Measurements from ENCODE around the gene FARP2. TPM values are rescaled to one million over a fixed set of nuclear protein-coding genes. Genes with fewer than 3 reads are reported as not detected.

The FARP2 gene
- total RNA-seq, 1 experiment from 2014 or later: 49.3 TPM

DNA sequence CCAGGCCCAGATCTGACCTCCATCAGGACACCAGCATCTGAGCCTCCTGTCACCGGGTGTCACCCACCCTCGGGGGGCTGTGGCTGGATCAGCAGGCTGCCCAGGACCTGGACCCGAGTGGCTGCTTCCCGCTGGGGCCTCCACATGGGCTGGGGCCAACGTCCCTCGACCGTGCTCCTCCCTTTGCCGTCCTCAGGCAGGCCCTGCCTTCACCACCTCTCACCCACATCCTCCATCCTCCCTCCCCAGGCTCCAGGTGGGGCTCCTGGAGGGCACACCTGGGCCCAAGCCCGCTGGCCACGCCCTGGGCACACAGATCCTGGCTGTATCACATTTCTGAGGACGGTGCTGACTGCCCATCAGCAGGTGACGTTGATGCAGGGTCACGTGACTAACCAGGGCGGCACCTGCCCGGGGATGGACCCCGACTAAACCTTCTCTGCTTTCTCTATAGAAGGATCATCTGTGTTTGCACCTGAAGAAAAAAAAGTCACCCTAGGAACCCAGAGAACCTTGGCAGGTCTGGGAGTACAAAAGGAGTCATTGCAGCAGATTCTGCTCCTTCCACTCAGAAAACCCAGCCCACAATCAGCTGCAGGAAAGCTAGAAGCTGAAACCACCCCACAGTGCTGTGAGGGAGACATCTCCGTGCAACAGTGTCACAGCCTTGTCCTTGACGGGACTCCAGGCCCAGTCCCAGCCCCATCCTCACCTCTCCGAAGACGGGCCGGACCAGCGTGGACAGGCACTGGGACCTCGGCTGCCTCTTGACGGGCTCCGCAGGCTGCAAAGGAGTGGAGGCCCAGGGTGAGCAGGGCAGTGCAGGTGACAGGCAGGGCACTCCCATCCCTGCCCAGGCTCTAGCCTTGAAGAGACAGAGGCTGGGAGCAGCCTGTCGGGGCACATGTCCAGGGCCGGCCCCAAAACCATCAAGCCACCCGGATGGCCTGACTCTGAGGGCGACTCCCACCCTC, 141.1 kb downstream of the FARP2 start:
- Histone ChIP-seq H3K9me3 (ENCODE audit: control insufficient read depth in 1 of 2, insufficient read depth in 1 of 2, low read depth in 1 of 2, low read length in 2 of 2) (no peaks in the 10 kb centered on the region), H4K20me1 (ENCODE audit: insufficient read depth) (no peaks in the 10 kb centered on the region), H3K4me3 (replicated peaks in 1 of 2; ENCODE audit: low read depth in 1 of 2, low read length in 2 of 2) (no peak overlapping the region), H3K79me2 (ENCODE audit: insufficient read depth, low read length) (peaks cover 16% of the 10 kb centered on the region), H3K27ac (ENCODE audit: low read depth, low read length) (no peak overlapping the region), H3K9ac (ENCODE audit: low read length) (no peak overlapping the region), H3K4me1 (ENCODE audit: control insufficient read depth in 1 of 2, insufficient read depth in 2 of 2, low read length in 2 of 2) (no peaks in the 10 kb centered on the region), H3K36me3 (ENCODE audit: control insufficient read depth in 1 of 2, insufficient read depth in 2 of 2, low read length in 2 of 2) (peaks cover 26 to 27% of the 10 kb centered on the region in 2 experiments), H3K27me3 (ENCODE audit: insufficient read depth, low read length) (no peaks in the 10 kb centered on the region), H3K4me2 (ENCODE audit: low read length) (no peak overlapping the region), H2AFZ (ENCODE audit: low read depth, low read length, poor library complexity, severe bottlenecking) (no peak overlapping the region), H3K9me2 (ENCODE audit: insufficient read depth) (no peaks in the 10 kb centered on the region)
- ChIA-PET RAD21 (ENCODE audit: low non-redundant PET in 1 of 2, low total read pairs in 2 of 2, uncharacterized antibody in 2 of 2, unreplicated experiment in 2 of 2) (no interaction called here), CTCF (no interaction called here), POLR2A (no interaction called here)
- no peak; the same call in 1 of the 2 replicates for ATAC-seq
- no TSS peak for BruUV-seq (replicated peaks)
- DNase-seq (ENCODE audit: low read depth, low spot score): no peak
- intact Hi-C loops (cut with micrococcal nuclease): no loop called here
- TF ChIP-seq ZNF274 (IDR thresholded peaks at IDR 0.05; ENCODE audit: low read depth, low read length) (no peak), SRF (IDR thresholded peaks at IDR 0.05; ENCODE audit: low read depth) (no peak), SIN3A (IDR thresholded peaks at IDR 0.05; ENCODE audit: low read depth) (no peak), ELF1 (IDR thresholded peaks at IDR 0.05; ENCODE audit: borderline replicate concordance, low read depth) (no peak), POLR2A (IDR thresholded peaks at IDR 0.05; ENCODE audit: borderline replicate concordance, extremely low read depth, insufficient read depth, insufficient read length) (no peak), CEBPB (IDR thresholded peaks at IDR 0.05; ENCODE audit: low read depth) (no peak), POLR2AphosphoS5 (IDR thresholded peaks at IDR 0.05; ENCODE audit: low read depth, low read length) (no peak), CBX3 (IDR thresholded peaks at IDR 0.05; ENCODE audit: low read depth) (no peak), EZH2phosphoT487 (IDR thresholded peaks at IDR 0.05; ENCODE audit: borderline replicate concordance) (no peak), EZH2 (IDR thresholded peaks at IDR 0.05) (no peak), FOSL1 (IDR thresholded peaks at IDR 0.05; ENCODE audit: low read depth) (no peak), EGR1 (IDR thresholded peaks at IDR 0.05; ENCODE audit: low read depth) (no peak), YY1 (IDR thresholded peaks at IDR 0.05; ENCODE audit: extremely low read depth, insufficient replicate concordance, low read depth, low read length) (no peak), SP1 (IDR thresholded peaks at IDR 0.05; ENCODE audit: low read depth) (no peak), ZFX (IDR thresholded peaks at IDR 0.05) (no peak)
- TF ChIP-seq, protein P1, sequence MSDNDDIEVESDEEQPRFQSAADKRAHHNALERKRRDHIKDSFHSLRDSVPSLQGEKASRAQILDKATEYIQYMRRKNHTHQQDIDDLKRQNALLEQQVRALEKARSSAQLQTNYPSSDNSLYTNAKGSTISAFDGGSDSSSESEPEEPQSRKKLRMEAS (IDR thresholded peaks at IDR 0.05): no peak
- TF ChIP-seq, protein P2, sequence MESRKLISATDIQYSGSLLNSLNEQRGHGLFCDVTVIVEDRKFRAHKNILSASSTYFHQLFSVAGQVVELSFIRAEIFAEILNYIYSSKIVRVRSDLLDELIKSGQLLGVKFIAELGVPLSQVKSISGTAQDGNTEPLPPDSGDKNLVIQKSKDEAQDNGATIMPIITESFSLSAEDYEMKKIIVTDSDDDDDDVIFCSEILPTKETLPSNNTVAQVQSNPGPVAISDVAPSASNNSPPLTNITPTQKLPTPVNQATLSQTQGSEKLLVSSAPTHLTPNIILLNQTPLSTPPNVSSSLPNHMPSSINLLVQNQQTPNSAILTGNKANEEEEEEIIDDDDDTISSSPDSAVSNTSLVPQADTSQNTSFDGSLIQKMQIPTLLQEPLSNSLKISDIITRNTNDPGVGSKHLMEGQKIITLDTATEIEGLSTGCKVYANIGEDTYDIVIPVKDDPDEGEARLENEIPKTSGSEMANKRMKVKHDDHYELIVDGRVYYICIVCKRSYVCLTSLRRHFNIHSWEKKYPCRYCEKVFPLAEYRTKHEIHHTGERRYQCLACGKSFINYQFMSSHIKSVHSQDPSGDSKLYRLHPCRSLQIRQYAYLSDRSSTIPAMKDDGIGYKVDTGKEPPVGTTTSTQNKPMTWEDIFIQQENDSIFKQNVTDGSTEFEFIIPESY (IDR thresholded peaks at IDR 0.05; ENCODE audit: extremely low read depth, insufficient replicate concordance, low read length): no peak
- TF ChIP-seq, protein P3, sequence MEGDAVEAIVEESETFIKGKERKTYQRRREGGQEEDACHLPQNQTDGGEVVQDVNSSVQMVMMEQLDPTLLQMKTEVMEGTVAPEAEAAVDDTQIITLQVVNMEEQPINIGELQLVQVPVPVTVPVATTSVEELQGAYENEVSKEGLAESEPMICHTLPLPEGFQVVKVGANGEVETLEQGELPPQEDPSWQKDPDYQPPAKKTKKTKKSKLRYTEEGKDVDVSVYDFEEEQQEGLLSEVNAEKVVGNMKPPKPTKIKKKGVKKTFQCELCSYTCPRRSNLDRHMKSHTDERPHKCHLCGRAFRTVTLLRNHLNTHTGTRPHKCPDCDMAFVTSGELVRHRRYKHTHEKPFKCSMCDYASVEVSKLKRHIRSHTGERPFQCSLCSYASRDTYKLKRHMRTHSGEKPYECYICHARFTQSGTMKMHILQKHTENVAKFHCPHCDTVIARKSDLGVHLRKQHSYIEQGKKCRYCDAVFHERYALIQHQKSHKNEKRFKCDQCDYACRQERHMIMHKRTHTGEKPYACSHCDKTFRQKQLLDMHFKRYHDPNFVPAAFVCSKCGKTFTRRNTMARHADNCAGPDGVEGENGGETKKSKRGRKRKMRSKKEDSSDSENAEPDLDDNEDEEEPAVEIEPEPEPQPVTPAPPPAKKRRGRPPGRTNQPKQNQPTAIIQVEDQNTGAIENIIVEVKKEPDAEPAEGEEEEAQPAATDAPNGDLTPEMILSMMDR (IDR thresholded peaks at IDR 0.05 in 2 of 3, conservative IDR thresholded peaks at IDR 0.05 in 1 of 3; ENCODE audit: borderline replicate concordance in 1 of 3, insufficient read depth in 1 of 3, low read depth in 2 of 3, low read length in 2 of 3): no peak
- TF ChIP-seq, protein P4, sequence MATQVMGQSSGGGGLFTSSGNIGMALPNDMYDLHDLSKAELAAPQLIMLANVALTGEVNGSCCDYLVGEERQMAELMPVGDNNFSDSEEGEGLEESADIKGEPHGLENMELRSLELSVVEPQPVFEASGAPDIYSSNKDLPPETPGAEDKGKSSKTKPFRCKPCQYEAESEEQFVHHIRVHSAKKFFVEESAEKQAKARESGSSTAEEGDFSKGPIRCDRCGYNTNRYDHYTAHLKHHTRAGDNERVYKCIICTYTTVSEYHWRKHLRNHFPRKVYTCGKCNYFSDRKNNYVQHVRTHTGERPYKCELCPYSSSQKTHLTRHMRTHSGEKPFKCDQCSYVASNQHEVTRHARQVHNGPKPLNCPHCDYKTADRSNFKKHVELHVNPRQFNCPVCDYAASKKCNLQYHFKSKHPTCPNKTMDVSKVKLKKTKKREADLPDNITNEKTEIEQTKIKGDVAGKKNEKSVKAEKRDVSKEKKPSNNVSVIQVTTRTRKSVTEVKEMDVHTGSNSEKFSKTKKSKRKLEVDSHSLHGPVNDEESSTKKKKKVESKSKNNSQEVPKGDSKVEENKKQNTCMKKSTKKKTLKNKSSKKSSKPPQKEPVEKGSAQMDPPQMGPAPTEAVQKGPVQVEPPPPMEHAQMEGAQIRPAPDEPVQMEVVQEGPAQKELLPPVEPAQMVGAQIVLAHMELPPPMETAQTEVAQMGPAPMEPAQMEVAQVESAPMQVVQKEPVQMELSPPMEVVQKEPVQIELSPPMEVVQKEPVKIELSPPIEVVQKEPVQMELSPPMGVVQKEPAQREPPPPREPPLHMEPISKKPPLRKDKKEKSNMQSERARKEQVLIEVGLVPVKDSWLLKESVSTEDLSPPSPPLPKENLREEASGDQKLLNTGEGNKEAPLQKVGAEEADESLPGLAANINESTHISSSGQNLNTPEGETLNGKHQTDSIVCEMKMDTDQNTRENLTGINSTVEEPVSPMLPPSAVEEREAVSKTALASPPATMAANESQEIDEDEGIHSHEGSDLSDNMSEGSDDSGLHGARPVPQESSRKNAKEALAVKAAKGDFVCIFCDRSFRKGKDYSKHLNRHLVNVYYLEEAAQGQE (IDR thresholded peaks at IDR 0.05; ENCODE audit: low read depth): no peak

Data from HCT116 (cell line).